GM12878 (cell line): ENCODE data around the gene ADGRV1.

Experiments used
- EZH2 ChIP-seq: IDR thresholded peaks from 2 replicates; pipeline ENCODE4 v1.6.1; 2012; ENCODE audit warnings: low read depth, mild to moderate bottlenecking, control low read depth, inconsistent platforms, low read length, borderline replicate concordance; ENCODE audit not compliant: control insufficient read depth
- POLR2AphosphoS5 ChIP-seq: IDR thresholded peaks from 2 replicates; pipeline ENCODE4 v1.6.1; 2011; ENCODE audit warnings: mild to moderate bottlenecking, low read length, inconsistent platforms
- SUPT20H ChIP-seq: IDR thresholded peaks from 2 replicates; pipeline ENCODE4 v1.6.1; 2011; ENCODE audit warnings: low read depth, mild to moderate bottlenecking, low read length, moderate library complexity, borderline replicate concordance; ENCODE audit not compliant: control insufficient read depth
- TF ChIP-seq, protein P1 (sequence below), 3 experiments: IDR thresholded peaks in 2 of 3; conservative IDR thresholded peaks in 1 of 3; 2 replicates each; pipeline ENCODE4 v1.5.1; 2011; ENCODE audit warnings: low read depth in 3 of 3, low read length in 3 of 3, mild to moderate bottlenecking in 3 of 3, control low read depth in 2 of 3, moderate library complexity in 2 of 3, inconsistent platforms in 1 of 3, mixed read lengths in 1 of 3; ENCODE audit not compliant: control insufficient read depth in 2 of 3, insufficient read depth in 1 of 3; ENCODE audit errors: extremely low read depth in 1 of 3
- TF ChIP-seq, protein P2 (sequence below): IDR thresholded peaks from 2 replicates; pipeline ENCODE4 v1.6.1; 2012; ENCODE audit warnings: mild to moderate bottlenecking, low read depth, low read length

DNA sequence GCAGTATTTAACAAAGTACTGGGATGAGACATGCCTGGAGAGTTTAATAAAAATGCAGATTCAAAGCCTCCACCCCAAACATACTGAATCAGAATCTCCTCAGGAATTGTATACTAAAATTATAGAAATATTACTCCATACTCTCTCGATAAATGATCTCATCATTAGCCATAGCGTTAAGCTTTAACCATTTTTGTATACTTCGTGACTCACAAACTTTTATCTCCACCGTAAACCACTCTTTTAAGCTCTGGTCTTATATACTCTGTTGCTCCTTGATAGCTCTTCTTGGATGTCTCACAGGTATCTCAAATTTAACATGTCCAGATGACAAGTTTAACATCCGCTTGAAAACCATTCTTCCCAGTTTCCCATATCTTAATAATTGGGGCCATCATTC, 327.8 kb downstream of the ADGRV1 start:
- TF ChIP-seq POLR2AphosphoS5: no peak
- TF ChIP-seq, protein P1, sequence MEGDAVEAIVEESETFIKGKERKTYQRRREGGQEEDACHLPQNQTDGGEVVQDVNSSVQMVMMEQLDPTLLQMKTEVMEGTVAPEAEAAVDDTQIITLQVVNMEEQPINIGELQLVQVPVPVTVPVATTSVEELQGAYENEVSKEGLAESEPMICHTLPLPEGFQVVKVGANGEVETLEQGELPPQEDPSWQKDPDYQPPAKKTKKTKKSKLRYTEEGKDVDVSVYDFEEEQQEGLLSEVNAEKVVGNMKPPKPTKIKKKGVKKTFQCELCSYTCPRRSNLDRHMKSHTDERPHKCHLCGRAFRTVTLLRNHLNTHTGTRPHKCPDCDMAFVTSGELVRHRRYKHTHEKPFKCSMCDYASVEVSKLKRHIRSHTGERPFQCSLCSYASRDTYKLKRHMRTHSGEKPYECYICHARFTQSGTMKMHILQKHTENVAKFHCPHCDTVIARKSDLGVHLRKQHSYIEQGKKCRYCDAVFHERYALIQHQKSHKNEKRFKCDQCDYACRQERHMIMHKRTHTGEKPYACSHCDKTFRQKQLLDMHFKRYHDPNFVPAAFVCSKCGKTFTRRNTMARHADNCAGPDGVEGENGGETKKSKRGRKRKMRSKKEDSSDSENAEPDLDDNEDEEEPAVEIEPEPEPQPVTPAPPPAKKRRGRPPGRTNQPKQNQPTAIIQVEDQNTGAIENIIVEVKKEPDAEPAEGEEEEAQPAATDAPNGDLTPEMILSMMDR (IDR thresholded peaks at IDR 0.05 in 2 of 3, conservative IDR thresholded peaks at IDR 0.05 in 1 of 3; ENCODE audit: control insufficient read depth in 2 of 3, extremely low read depth in 1 of 3, insufficient read depth in 1 of 3, low read depth in 3 of 3, low read length in 3 of 3): no peak
- no peak for TF ChIP-seq SUPT20H
- TF ChIP-seq, protein P2, sequence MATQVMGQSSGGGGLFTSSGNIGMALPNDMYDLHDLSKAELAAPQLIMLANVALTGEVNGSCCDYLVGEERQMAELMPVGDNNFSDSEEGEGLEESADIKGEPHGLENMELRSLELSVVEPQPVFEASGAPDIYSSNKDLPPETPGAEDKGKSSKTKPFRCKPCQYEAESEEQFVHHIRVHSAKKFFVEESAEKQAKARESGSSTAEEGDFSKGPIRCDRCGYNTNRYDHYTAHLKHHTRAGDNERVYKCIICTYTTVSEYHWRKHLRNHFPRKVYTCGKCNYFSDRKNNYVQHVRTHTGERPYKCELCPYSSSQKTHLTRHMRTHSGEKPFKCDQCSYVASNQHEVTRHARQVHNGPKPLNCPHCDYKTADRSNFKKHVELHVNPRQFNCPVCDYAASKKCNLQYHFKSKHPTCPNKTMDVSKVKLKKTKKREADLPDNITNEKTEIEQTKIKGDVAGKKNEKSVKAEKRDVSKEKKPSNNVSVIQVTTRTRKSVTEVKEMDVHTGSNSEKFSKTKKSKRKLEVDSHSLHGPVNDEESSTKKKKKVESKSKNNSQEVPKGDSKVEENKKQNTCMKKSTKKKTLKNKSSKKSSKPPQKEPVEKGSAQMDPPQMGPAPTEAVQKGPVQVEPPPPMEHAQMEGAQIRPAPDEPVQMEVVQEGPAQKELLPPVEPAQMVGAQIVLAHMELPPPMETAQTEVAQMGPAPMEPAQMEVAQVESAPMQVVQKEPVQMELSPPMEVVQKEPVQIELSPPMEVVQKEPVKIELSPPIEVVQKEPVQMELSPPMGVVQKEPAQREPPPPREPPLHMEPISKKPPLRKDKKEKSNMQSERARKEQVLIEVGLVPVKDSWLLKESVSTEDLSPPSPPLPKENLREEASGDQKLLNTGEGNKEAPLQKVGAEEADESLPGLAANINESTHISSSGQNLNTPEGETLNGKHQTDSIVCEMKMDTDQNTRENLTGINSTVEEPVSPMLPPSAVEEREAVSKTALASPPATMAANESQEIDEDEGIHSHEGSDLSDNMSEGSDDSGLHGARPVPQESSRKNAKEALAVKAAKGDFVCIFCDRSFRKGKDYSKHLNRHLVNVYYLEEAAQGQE: no peak
- TF ChIP-seq EZH2: no peak
